Loucy (cell line): Measurements from ENCODE around the gene HSD17B8.

Experiments
- H2AFZ ChIP-seq: fragments of 200-600 bp; sonication (generic); 2 replicates; pipeline ENCODE4 v1.6.0; 2016; ENCODE audit warnings: antibody characterized with exemption, mild to moderate bottlenecking, low read length, moderate library complexity
- H3F3A ChIP-seq: fragments of 200-600 bp; 2 replicates; pipeline ENCODE4 v1.6.0; 2016; ENCODE audit warnings: antibody characterized with exemption, low read depth, mild to moderate bottlenecking
- H3K27me3 ChIP-seq: fragments of 200-600 bp; sonication (generic); 2 replicates; pipeline ENCODE4 v1.6.1; 2014; ENCODE audit warnings: low read length, mild to moderate bottlenecking; ENCODE audit not compliant: insufficient read depth, poor library complexity, severe bottlenecking
- H3K36me3 ChIP-seq: fragments of 200-600 bp; sonication (generic); 2 replicates; pipeline ENCODE4 v1.6.1; 2016; ENCODE audit warnings: low read length; ENCODE audit not compliant: insufficient read depth
- H3K4me1 ChIP-seq: fragments of 200-600 bp; sonication (generic); 2 replicates; pipeline ENCODE4 v1.5.1; 2014; ENCODE audit warnings: low read length, mild to moderate bottlenecking; ENCODE audit not compliant: insufficient read depth, poor library complexity, severe bottlenecking
- H3K4me2 ChIP-seq: fragments of 200-600 bp; sonication (generic); 2 replicates; pipeline ENCODE4 v1.6.0; 2014; ENCODE audit warnings: antibody characterized with exemption, low read length, low read depth, mild to moderate bottlenecking; ENCODE audit not compliant: poor library complexity, severe bottlenecking
- H3K4me3 ChIP-seq: fragments of 200-600 bp; sonication (generic); 2 replicates; pipeline ENCODE4 v1.5.1; 2014; ENCODE audit warnings: low read length, mild to moderate bottlenecking, mixed read lengths; ENCODE audit not compliant: poor library complexity, severe bottlenecking
- H3K79me2 ChIP-seq: fragments of 200-600 bp; sonication (generic); 2 replicates; pipeline ENCODE4 v1.6.1; 2014; ENCODE audit warnings: low read length; ENCODE audit not compliant: insufficient read depth
- H3K9ac ChIP-seq: fragments of 200-600 bp; sonication (generic); 2 replicates; pipeline ENCODE4 v1.6.0; 2014; ENCODE audit warnings: mild to moderate bottlenecking, low read depth, low read length, moderate library complexity; ENCODE audit not compliant: poor library complexity, severe bottlenecking
- H3K9me2 ChIP-seq: fragments of 200-600 bp; sonication (generic); replicated peaks from 2 replicates; pipeline ENCODE4 v1.6.1; 2016; ENCODE audit warnings: low read depth, low read length, mixed read lengths
- H3K9me3 ChIP-seq: fragments of 200-600 bp; sonication (generic); 2 replicates; pipeline ENCODE4 v1.6.1; 2014; ENCODE audit warnings: mild to moderate bottlenecking, antibody characterized with exemption, low read length, low read depth; ENCODE audit not compliant: insufficient read depth
- H4K20me1 ChIP-seq: fragments of 200-600 bp; sonication (generic); 2 replicates; pipeline ENCODE4 v1.6.0; 2014; ENCODE audit warnings: antibody characterized with exemption, low read length, mild to moderate bottlenecking; ENCODE audit not compliant: insufficient read depth, poor library complexity, severe bottlenecking
- CTCF ChIP-seq: fragments of 200-600 bp; sonication (generic); conservative IDR thresholded peaks from 2 replicates; pipeline ENCODE4 v1.5.1; 2014; ENCODE audit warnings: mild to moderate bottlenecking, antibody characterized with exemption, low read length
- EZH2phosphoT487 ChIP-seq: fragments of 200-600 bp; IDR thresholded peaks from 2 replicates; pipeline ENCODE4 v1.6.1; 2018; ENCODE audit warnings: antibody characterized with exemption, mild to moderate bottlenecking, moderate library complexity, borderline replicate concordance

Gene HSD17B8

GRCh38 chr6:33192671-33193602, 11.5 kb upstream of the HSD17B8 start:
- Histone ChIP-seq H3F3A (no peaks in the 10 kb centered on the region), H3K27me3 (peaks cover 10% of the 10 kb centered on the region), H4K20me1 (peaks cover 18% of the 10 kb centered on the region), H3K4me2 (no peak overlapping the region), H3K9me3 (no peaks in the 10 kb centered on the region), H2AFZ (no peak overlapping the region), H3K9me2 (no peaks in the 10 kb centered on the region), H3K4me1 (peaks cover 10% of the 10 kb centered on the region), H3K4me3 (no peak overlapping the region), H3K9ac (no peak overlapping the region), H3K79me2 (peaks cover 17% of the 10 kb centered on the region), H3K36me3 (peaks cover 32% of the 10 kb centered on the region; the same call in 1 of the 2 replicates)
- TF ChIP-seq EZH2phosphoT487 (no peak), CTCF (no peak)

GRCh38 chr6:33193619-33194018, 10.8 kb upstream of the HSD17B8 start:
- Histone ChIP-seq H3K4me2 (no peak overlapping the region), H3K9me3 (no peaks in the 10 kb centered on the region), H3K4me3 (no peak overlapping the region), H2AFZ (no peak overlapping the region), H3K27me3 (peaks cover 3% of the 10 kb centered on the region), H3F3A (0 out of 2 replicates have a peak, but pooled peaks cover 3% of the 10 kb centered on the region), H3K9me2 (no peaks in the 10 kb centered on the region), H3K79me2 (peaks cover 24% of the 10 kb centered on the region), H3K9ac (no peak overlapping the region), H3K36me3 (peaks cover 32% of the 10 kb centered on the region; the same call in 1 of the 2 replicates), H4K20me1 (peaks cover 25% of the 10 kb centered on the region), H3K4me1 (peaks cover 16% of the 10 kb centered on the region)
- TF ChIP-seq EZH2phosphoT487 (no peak), CTCF (no peak)

GRCh38 chr6:33194431-33194979, 9.9 kb upstream of the HSD17B8 start:
- Histone ChIP-seq H3K4me2 (no peak overlapping the region), H3K9me2 (no peaks in the 10 kb centered on the region), H3F3A (0 out of 2 replicates have a peak, but pooled peaks cover 3% of the 10 kb centered on the region), H2AFZ (no peak overlapping the region), H3K4me1 (peaks cover 25% of the 10 kb centered on the region), H3K9me3 (no peaks in the 10 kb centered on the region), H3K27me3 (no peaks in the 10 kb centered on the region), H3K36me3 (peaks cover 32% of the 10 kb centered on the region; the same call in 1 of the 2 replicates), H3K79me2 (peaks cover 33% of the 10 kb centered on the region), H3K4me3 (no peak overlapping the region), H4K20me1 (peaks cover 33% of the 10 kb centered on the region), H3K9ac (no peak overlapping the region)
- TF ChIP-seq EZH2phosphoT487 (no peak), CTCF (no peak)
